GM12873 (cell line): ENCODE measurements around the gene PC.

Source experiments
- CTCF ChIP-seq: IDR thresholded peaks from 2 replicates; pipeline ENCODE4 v1.5.1; 2012; ENCODE audit warnings: low read depth, mild to moderate bottlenecking, moderate library complexity, low read length, control low read depth; ENCODE audit not compliant: insufficient read depth; ENCODE audit errors: missing control alignments

PC gene

GRCh38 chr11:66912361-66912760 lies 45.8 kb downstream of the PC start:
- TF ChIP-seq CTCF: no peak

- no peak for TF ChIP-seq CTCF
Measured at GRCh38 chr11:66910669-66911068, 47.5 kb downstream of the PC start.

- TF ChIP-seq CTCF: no peak
Measured at GRCh38 chr11:66910016-66910415, 48.2 kb downstream of the PC start.

- TF ChIP-seq CTCF: no peak
Measured at GRCh38 chr11:66909181-66909580, 49.0 kb downstream of the PC start.

- TF ChIP-seq CTCF: no peak
Measured at GRCh38 chr11:66907751-66908630, 50.2 kb downstream of the PC start.

- no peak for TF ChIP-seq CTCF
Measured at GRCh38 chr11:66906061-66906733, 52.0 kb downstream of the PC start.

GRCh38 chr11:66905631-66906030 lies 52.6 kb downstream of the PC start:
- no peak for TF ChIP-seq CTCF
